GM18873 (cell line): Measurements from ENCODE around the gene CTSE.

ENCODE experiments used
- ATAC-seq: cut with Tn5 transposase; IDR thresholded peaks from one replicate; pipeline ENCODE4 v1.9.1; 2021; ENCODE audit warnings: mild to moderate bottlenecking, moderate library complexity, moderate number of reproducible peaks; ENCODE audit not compliant: unreplicated experiment, low FRiP score

CTSE gene

GRCh38 chr1:206050655-206051235 is 27.1 kb upstream of the CTSE start:
- ATAC-seq = peak; percentile 84

- ATAC-seq = no peak
Measured at GRCh38 chr1:206049919-206050600, 26.4 kb upstream of the CTSE start.

GRCh38 chr1:206049293-206049692 is 25.6 kb upstream of the CTSE start:
- ATAC-seq = peak; percentile 40

- no peak for ATAC-seq
Measured at GRCh38 chr1:206048582-206048981, 24.9 kb upstream of the CTSE start.

- no peak for ATAC-seq
Measured at GRCh38 chr1:206047271-206047670, 23.6 kb upstream of the CTSE start.

- ATAC-seq = no peak
Measured at GRCh38 chr1:206041640-206042039, 17.9 kb upstream of the CTSE start.

GRCh38 chr1:206040328-206040727 is 16.6 kb upstream of the CTSE start:
- ATAC-seq = no peak

- ATAC-seq = no peak
Measured at GRCh38 chr1:206039046-206039973, 15.6 kb upstream of the CTSE start.

GRCh38 chr1:206037581-206037980 is 13.9 kb upstream of the CTSE start:
- no peak for ATAC-seq

- no peak for ATAC-seq
Measured at GRCh38 chr1:206036663-206037455, 13.2 kb upstream of the CTSE start.

GRCh38 chr1:206035027-206035426 is 11.3 kb upstream of the CTSE start:
- no peak for ATAC-seq

- no peak for ATAC-seq
Measured at GRCh38 chr1:206032380-206033140, 8.9 kb upstream of the CTSE start.

- ATAC-seq = peak; percentile 76
Measured at GRCh38 chr1:206030714-206031113, 7.0 kb upstream of the CTSE start.

- ATAC-seq = no peak
Measured at GRCh38 chr1:206030191-206030590, 6.5 kb upstream of the CTSE start.

- no peak for ATAC-seq
Measured at GRCh38 chr1:206029484-206029883, 5.8 kb upstream of the CTSE start.

GRCh38 chr1:206025283-206025820 is 1.7 kb upstream of the CTSE start:
- ATAC-seq = no peak

GRCh38 chr1:206022766-206023165 is 929 bp downstream of the CTSE start:
- ATAC-seq = no peak

- ATAC-seq = no peak
Measured at GRCh38 chr1:206021626-206022365, 1.9 kb downstream of the CTSE start.
